Hepatocyte (in vitro differentiated cells): Measurements from ENCODE around the gene ENPP7. TPM values are rescaled to one million over a fixed set of nuclear protein-coding genes. Genes with fewer than 3 reads are reported as not detected.

Experiments used
- DNase-seq: peaks from one replicate; pipeline ENCODE4 v3.0.0-alpha.2; 2016; ENCODE audit warnings: low spot score
- H2AFZ ChIP-seq: fragments of 200-600 bp; sonication (generic); 2 replicates; pipeline ENCODE4 v1.6.0; 2016; ENCODE audit warnings: antibody characterized with exemption, mild to moderate bottlenecking
- H3K27ac ChIP-seq: fragments of 200-600 bp; sonication (generic); 2 replicates; pipeline ENCODE4 v1.5.1; 2016; ENCODE audit warnings: mild to moderate bottlenecking
- H3K27me3 ChIP-seq: fragments of 200-600 bp; sonication (generic); 2 replicates; pipeline ENCODE4 v1.6.1; 2016
- H3K36me3 ChIP-seq: fragments of 200-600 bp; sonication (generic); replicated peaks from 2 replicates; pipeline ENCODE4 v1.5.1; 2016; ENCODE audit warnings: low read depth; ENCODE audit not compliant: insufficient read depth
- H3K4me1 ChIP-seq: fragments of 200-600 bp; sonication (generic); 2 replicates; pipeline ENCODE4 v1.5.1; 2016; ENCODE audit warnings: mild to moderate bottlenecking, moderate library complexity; ENCODE audit not compliant: insufficient read depth
- H3K4me2 ChIP-seq: fragments of 200-600 bp; sonication (generic); 2 replicates; pipeline ENCODE4 v1.6.0; 2016
- H3K4me3 ChIP-seq: fragments of 200-600 bp; sonication (generic); 2 replicates; pipeline ENCODE4 v1.5.1; 2016; ENCODE audit warnings: mild to moderate bottlenecking
- H3K79me2 ChIP-seq: fragments of 200-600 bp; sonication (generic); 2 replicates; pipeline ENCODE4 v1.6.0; 2017; ENCODE audit warnings: mild to moderate bottlenecking
- H3K9me2 ChIP-seq: fragments of 200-600 bp; sonication (generic); replicated peaks from 2 replicates; pipeline ENCODE4 v1.6.0; 2017; ENCODE audit warnings: mild to moderate bottlenecking; ENCODE audit not compliant: insufficient read depth
- H3K9me3 ChIP-seq: fragments of 200-600 bp; sonication (generic); 2 replicates; pipeline ENCODE4 v1.5.1; 2016; ENCODE audit warnings: low read depth, mild to moderate bottlenecking
- H4K20me1 ChIP-seq: fragments of 200-600 bp; sonication (generic); 2 replicates; pipeline ENCODE4 v1.6.0; 2016; ENCODE audit warnings: mild to moderate bottlenecking; ENCODE audit not compliant: insufficient read depth, poor library complexity, severe bottlenecking
- EZH2 ChIP-seq: fragments of 200-600 bp; sonication (generic); IDR thresholded peaks from 2 replicates; pipeline ENCODE4 v1.6.1; 2016; ENCODE audit warnings: antibody characterized with exemption, mild to moderate bottlenecking, borderline replicate concordance
- EZH2phosphoT487 ChIP-seq: fragments of 200-600 bp; sonication (generic); IDR thresholded peaks from one replicate; pipeline ENCODE4 v1.6.1; 2018; ENCODE audit warnings: antibody characterized with exemption, mild to moderate bottlenecking, low read depth, moderate library complexity; ENCODE audit not compliant: unreplicated experiment, severe bottlenecking
- WGBS: methylation state at CpG from one replicate; pipeline ENCODE4 v1.1.6; 2016; ENCODE audit warnings: low lambda C conversion rate; ENCODE audit errors: missing lambda C conversion rate; 5-methylcytosine and 5-hydroxymethylcytosine counted together
- polyA plus RNA-seq: library from polyadenylated mRNA; unstranded; fragments of >200 nt; fragmentation: Nextera tagmentation; extraction: Ambion mirVana; gene quantifications from 2 replicates; pipeline ENCODE4 v1.2.1, GENCODE V29; 2016
- total RNA-seq: library from RNA; depleted of rRNA; stranded (reverse); fragments of >200 nt; gene quantifications from 2 replicates; pipeline ENCODE4 v1.2.3, GENCODE V29; 2014
- TF ChIP-seq, protein P1 (sequence below): fragments of 200-600 bp; sonication (generic); IDR thresholded peaks from 2 replicates; pipeline ENCODE4 v1.5.1; 2016; ENCODE audit warnings: antibody characterized with exemption, mild to moderate bottlenecking; ENCODE audit not compliant: poor library complexity

Gene ENPP7
- total and polyA plus RNA-seq, 2 experiments from 2014 or later: 22.2 to 30.2 TPM

DNA sequence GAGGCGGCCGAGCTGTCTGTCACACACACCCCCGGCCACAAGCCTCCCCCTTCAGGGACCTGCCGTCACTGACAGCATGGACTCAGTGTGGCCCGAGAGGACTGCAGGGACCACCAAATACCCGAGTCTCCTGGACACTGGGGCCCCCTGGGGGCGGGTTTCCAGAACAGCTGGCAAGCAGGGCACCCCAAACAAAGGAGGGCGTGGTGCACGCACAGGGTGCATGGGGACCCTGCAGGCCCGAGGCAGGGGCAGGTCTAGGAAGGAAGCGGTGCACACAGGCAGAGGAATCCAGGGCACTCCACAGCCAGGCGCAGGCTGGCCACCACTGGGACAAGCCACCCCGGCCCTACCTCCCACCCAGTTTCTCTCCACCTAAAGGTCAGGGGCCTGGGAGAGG is 28.7 kb upstream of the ENPP7 start:
- H3K27me3 ChIP-seq: no peaks in the 10 kb centered on the region
- H3K79me2 ChIP-seq: no peaks in the 10 kb centered on the region
- no peaks in the 10 kb centered on the region for H3K36me3 ChIP-seq
- no peaks in the 10 kb centered on the region for H3K9me3 ChIP-seq
- DNase-seq: no peak
- 66% methylated on average over 12 of the region's 13 CpGs for WGBS
- H2AFZ ChIP-seq: no peak overlapping the region
- no peaks in the 10 kb centered on the region for H4K20me1 ChIP-seq
- TF ChIP-seq, protein P1, sequence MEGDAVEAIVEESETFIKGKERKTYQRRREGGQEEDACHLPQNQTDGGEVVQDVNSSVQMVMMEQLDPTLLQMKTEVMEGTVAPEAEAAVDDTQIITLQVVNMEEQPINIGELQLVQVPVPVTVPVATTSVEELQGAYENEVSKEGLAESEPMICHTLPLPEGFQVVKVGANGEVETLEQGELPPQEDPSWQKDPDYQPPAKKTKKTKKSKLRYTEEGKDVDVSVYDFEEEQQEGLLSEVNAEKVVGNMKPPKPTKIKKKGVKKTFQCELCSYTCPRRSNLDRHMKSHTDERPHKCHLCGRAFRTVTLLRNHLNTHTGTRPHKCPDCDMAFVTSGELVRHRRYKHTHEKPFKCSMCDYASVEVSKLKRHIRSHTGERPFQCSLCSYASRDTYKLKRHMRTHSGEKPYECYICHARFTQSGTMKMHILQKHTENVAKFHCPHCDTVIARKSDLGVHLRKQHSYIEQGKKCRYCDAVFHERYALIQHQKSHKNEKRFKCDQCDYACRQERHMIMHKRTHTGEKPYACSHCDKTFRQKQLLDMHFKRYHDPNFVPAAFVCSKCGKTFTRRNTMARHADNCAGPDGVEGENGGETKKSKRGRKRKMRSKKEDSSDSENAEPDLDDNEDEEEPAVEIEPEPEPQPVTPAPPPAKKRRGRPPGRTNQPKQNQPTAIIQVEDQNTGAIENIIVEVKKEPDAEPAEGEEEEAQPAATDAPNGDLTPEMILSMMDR: no peak
- TF ChIP-seq EZH2 (no peak), EZH2phosphoT487 (no peak)
- no peaks in the 10 kb centered on the region for H3K4me1 ChIP-seq
- H3K4me2 ChIP-seq: no peak overlapping the region
- H3K4me3 ChIP-seq: no peak overlapping the region
- no peaks in the 10 kb centered on the region for H3K9me2 ChIP-seq
- no peak overlapping the region for H3K27ac ChIP-seq

DNA sequence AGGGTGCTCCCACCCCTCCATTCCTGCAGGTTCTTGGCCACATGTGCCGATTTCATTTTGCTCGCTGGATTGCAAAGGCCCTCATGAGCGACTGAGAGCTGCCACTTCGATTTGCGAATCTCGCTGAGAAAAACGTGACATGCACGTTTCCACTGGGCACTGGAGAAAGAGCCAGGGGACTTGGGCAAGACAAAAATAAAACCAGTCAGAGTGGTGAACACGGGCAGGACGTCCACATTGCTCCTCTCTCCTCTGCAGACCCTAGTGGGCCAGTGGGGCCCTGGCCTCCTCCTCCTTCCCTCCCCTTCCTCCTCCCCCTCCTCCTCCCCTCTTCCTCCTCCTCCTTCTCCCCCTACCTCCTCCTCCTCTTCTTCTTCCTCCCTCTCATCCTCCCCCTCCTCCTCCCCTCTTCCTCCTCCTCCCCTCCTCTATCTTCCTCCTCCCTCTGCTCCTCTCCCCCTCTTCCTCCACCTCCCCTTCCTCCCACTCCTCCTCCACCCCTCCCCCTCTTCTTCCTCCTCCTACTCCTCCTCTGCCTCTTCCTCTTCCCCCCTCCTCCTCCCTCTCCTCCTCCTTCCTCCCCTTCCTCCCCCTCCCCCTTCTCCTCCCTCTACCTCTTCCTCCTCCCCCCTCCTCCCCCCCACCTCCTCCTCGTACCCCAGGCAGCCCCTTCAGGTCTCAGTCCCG is 28.1 kb upstream of the ENPP7 start:
- no peak overlapping the region for H3K4me3 ChIP-seq
- H3K79me2 ChIP-seq: no peaks in the 10 kb centered on the region
- 84% methylated on average over 10 of the region's 12 CpGs for whole genome bisulfite sequencing
- no peaks in the 10 kb centered on the region for H3K27me3 ChIP-seq
- H2AFZ ChIP-seq: no peak overlapping the region
- TF ChIP-seq, protein P1: no peak
- TF ChIP-seq EZH2 (no peak), EZH2phosphoT487 (no peak)
- H3K9me2 ChIP-seq: no peaks in the 10 kb centered on the region
- H3K4me2 ChIP-seq: no peak overlapping the region
- no peaks in the 10 kb centered on the region for H3K4me1 ChIP-seq
- DNase-seq: no peak
- H3K27ac ChIP-seq: no peak overlapping the region
- no peaks in the 10 kb centered on the region for H3K9me3 ChIP-seq
- no peaks in the 10 kb centered on the region for H3K36me3 ChIP-seq
- no peaks in the 10 kb centered on the region for H4K20me1 ChIP-seq

DNA sequence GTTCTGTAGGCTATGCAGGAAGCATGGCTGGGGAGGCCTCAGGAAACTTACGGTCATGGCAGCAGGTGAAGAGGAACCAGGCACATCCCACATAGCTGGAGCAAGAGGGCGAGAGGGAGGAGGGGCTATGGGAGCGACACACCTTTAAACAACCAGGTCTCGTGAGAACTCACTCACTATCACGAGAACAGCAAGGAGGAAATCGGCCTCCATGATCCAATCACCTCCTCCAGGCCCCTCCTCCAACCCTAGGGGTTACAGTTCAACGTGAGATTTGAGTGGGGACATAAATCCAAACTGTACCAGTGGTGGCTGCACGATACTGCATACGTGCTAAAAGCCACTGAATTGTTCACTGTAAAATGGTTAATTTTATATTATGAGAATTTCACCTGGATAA is 26.1 kb upstream of the ENPP7 start:
- DNase-seq: no peak
- no peak overlapping the region for H2AFZ ChIP-seq
- H3K79me2 ChIP-seq: no peaks in the 10 kb centered on the region
- WGBS: 87% methylated on average over 9 of the region's 9 CpGs
- H3K9me3 ChIP-seq: no peaks in the 10 kb centered on the region
- no peak overlapping the region for H3K4me2 ChIP-seq
- no peak overlapping the region for H3K27ac ChIP-seq
- H3K27me3 ChIP-seq: no peaks in the 10 kb centered on the region
- H3K4me3 ChIP-seq: no peak overlapping the region
- no peaks in the 10 kb centered on the region for H3K36me3 ChIP-seq
- no peaks in the 10 kb centered on the region for H3K4me1 ChIP-seq
- TF ChIP-seq EZH2phosphoT487 (no peak), EZH2 (no peak)
- TF ChIP-seq, protein P1: no peak
- no peaks in the 10 kb centered on the region for H4K20me1 ChIP-seq
- no peaks in the 10 kb centered on the region for H3K9me2 ChIP-seq
